Cardiac fibroblast (primary cell): ENCODE data around the gene PRRG2.

Experiments
- DNase-seq, 2 donors: peaks; one replicate each; pipeline versions ENCODE4 v3.0.0 to v3.0.0-alpha.2; 2010; ENCODE audit warnings: low read depth in 2 of 2
- H3K4me3 ChIP-seq, 2 donors: replicated peaks in 1 of 2; 1 replicate in 1 of 2; 2 replicates in 1 of 2; pipeline ENCODE4 v1.5.1; 2011; ENCODE audit warnings: low read depth in 2 of 2, low read length in 2 of 2, mild to moderate bottlenecking in 2 of 2, moderate library complexity in 1 of 2
- TF ChIP-seq, protein P1 (sequence below): IDR thresholded peaks from one replicate; pipeline ENCODE4 v1.5.1; 2011; ENCODE audit warnings: low read depth, mild to moderate bottlenecking, low read length, inconsistent platforms

PRRG2 gene

DNA sequence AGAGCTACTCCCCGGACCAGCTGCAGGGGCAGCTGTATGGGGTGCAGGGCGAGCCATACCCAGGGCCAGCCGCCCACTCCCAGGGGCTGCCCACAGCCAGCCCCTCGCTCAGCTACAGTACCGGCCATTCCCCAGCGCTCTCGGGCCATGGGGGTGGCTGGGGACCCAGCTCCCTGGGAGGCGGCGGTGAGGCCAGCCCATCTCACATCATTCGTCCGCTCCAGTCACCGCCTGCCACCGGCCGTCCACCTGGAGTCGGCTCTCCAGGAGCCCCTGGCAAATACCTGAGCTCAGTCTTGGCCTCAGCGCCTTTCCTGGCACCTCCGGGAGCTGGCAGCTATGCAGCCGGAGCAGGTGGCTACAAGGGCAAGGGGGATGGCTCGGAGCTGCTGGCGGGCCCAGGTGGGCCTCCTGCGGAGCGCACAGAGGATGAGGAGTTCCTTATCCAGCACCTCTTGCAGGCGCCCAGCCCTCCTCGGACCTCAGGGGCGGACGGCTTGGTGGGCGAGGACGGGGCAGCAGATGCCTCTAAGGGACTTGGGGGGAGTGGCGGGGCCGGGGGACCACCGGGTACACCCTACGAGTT is 14.8 kb downstream of the PRRG2 start:
- H3K4me3 ChIP-seq: no peak overlapping the region
- TF ChIP-seq, protein P1, sequence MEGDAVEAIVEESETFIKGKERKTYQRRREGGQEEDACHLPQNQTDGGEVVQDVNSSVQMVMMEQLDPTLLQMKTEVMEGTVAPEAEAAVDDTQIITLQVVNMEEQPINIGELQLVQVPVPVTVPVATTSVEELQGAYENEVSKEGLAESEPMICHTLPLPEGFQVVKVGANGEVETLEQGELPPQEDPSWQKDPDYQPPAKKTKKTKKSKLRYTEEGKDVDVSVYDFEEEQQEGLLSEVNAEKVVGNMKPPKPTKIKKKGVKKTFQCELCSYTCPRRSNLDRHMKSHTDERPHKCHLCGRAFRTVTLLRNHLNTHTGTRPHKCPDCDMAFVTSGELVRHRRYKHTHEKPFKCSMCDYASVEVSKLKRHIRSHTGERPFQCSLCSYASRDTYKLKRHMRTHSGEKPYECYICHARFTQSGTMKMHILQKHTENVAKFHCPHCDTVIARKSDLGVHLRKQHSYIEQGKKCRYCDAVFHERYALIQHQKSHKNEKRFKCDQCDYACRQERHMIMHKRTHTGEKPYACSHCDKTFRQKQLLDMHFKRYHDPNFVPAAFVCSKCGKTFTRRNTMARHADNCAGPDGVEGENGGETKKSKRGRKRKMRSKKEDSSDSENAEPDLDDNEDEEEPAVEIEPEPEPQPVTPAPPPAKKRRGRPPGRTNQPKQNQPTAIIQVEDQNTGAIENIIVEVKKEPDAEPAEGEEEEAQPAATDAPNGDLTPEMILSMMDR: no peak
- no peak for DNase-seq

DNA sequence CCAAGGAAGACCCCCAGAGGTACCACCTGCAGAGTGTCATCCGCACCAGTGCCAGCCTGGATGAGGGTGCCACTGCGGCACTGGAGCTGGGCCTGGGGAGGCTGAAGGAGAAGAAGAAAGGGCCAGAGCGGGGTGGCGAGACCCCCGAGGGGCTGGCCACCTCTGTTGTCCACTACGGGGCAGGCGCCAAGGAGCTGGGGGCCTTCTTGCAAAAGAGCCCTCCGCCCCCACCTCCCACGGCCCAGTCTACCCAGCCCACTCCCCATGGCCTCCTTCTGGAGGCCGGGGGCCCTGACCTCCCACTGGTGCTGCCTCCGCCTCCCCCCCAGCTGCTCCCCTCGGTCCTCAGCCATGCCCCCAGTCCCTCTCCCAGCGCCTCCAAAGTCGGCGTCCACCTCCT is 15.3 kb downstream of the PRRG2 start:
- no peak for DNase-seq
- no peak overlapping the region for H3K4me3 ChIP-seq
- TF ChIP-seq, protein P1: no peak

DNA sequence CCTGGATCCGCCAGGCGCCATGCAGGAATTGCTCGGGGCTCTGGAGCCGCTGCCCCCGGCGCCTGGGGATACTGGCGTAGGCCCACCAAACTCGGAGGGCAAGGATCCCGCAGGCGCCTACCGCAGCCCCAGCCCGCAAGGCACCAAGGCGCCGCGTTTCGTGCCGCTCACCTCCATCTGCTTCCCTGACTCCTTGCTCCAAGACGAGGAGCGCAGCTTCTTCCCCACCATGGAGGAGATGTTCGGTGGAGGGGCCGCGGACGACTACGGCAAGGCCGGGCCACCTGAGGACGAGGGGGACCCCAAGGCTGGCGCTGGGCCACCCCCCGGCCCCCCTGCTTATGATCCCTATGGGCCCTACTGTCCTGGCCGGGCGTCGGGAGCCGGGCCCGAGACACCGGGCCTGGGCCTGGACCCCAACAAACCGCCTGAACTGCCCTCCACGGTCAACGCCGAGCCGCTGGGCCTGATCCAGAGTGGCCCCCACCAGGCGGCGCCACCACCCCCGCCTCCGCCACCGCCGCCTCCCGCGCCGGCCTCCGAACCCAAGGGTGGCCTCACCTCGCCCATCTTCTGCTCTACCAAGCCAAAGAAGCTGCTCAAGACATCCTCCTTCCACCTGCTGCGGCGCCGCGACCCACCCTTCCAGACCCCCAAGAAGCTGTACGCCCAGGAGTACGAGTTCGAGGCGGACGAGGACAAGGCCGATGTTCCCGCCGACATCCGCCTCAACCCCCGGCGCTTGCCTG is 16.0 kb downstream of the PRRG2 start:
- no peak for DNase-seq
- no peak overlapping the region for H3K4me3 ChIP-seq
- TF ChIP-seq, protein P1: no peak

DNA sequence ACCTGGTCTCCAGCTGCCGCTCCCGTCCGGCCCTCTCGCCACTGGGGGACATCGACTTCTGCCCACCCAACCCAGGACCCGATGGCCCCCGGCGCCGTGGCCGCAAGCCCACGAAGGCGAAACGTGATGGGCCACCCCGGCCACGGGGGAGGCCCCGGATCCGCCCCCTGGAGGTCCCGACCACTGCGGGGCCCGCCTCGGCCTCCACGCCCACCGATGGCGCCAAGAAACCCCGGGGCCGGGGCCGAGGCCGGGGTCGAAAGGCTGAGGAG is 16.5 kb downstream of the PRRG2 start:
- TF ChIP-seq, protein P1: no peak

DNA sequence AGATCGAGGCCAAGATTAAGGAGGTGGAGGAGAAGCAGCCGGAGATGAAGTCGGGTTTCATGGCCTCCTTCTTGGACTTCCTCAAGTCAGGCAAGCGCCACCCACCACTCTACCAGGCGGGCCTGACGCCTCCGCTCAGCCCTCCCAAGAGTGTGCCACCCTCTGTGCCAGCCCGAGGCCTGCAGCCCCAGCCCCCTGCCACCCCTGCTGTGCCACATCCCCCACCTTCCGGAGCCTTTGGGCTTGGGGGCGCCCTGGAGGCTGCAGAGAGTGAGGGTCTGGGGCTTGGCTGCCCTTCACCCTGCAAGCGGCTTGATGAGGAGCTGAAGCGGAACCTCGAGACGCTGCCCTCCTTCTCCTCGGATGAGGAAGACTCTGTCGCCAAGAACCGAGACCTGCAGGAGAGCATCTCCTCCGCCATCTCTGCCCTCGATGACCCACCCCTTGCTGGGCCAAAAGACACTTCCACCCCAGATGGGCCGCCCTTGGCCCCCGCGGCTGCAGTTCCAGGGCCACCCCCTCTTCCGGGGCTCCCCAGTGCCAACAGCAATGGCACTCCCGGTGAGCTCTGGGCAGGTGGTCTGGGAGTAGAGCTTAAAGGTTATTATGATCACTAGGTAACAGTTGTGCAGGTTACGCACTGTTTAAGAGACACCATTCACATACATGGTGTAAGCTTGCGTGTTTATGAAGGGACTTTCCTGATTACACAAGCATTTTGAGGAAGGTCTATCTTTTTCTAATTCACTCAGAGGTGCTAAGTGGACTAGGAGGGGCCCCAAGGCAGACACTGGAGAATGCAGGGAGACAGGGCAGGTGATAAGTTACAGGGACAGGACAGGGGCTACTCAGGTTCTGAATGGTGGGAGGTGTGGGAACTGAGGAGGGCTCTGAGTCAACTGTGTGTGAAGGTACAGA is 18.5 kb downstream of the PRRG2 start:
- no peak overlapping the region for H3K4me3 ChIP-seq
- no peak for DNase-seq
- TF ChIP-seq, protein P1: no peak

More for the DNA sequence above, 16.5 kb downstream of the PRRG2 start:
- H3K4me3 ChIP-seq: no peak overlapping the region
- DNase-seq: no peak

DNA sequence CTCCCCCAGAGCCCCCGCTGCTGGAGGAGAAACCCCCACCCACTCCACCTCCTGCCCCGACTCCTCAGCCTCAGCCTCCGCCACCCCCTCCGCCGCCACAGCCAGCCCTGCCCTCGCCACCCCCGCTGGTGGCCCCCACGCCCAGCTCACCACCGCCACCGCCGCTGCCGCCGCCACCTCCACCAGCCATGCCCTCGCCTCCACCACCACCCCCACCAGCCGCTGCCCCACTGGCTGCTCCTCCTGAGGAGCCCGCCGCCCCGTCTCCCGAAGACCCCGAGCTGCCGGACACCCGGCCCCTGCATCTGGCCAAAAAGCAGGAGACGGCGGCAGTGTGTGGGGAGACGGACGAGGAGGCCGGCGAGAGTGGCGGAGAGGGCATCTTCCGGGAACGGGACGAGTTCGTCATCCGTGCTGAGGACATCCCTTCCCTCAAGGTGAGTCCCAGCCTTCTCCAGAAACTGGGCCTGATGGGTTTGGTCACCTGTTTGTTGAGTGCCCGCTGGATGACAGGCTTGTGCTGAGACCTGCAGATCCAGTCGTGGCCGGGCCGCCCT is 20.4 kb downstream of the PRRG2 start:
- H3K4me3 ChIP-seq: no peak overlapping the region
- DNase-seq: no peak
- TF ChIP-seq, protein P1: no peak
